ENCODE measurements around the gene COL4A4.

The COL4A4 gene

DNA sequence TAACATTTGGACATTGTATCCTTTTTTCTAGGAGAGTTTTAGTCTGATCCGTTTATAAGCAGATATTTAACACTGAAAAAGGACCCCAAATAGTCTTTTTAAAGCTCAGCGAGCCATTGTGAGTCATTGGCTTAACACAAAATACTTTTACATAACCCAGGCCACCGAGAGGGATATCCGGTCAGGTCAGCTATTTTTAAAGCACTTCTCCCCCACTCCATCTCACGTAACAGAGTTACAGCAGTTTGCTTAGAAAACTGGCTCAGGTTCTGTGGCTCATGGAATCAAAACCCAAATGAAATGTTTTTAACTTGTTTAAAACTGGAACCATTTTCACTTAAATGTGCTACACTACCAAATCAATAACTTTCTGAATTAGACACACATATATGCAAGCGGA is 24.3 kb upstream of the COL4A4 start:
- TF ChIP-seq, protein P1, sequence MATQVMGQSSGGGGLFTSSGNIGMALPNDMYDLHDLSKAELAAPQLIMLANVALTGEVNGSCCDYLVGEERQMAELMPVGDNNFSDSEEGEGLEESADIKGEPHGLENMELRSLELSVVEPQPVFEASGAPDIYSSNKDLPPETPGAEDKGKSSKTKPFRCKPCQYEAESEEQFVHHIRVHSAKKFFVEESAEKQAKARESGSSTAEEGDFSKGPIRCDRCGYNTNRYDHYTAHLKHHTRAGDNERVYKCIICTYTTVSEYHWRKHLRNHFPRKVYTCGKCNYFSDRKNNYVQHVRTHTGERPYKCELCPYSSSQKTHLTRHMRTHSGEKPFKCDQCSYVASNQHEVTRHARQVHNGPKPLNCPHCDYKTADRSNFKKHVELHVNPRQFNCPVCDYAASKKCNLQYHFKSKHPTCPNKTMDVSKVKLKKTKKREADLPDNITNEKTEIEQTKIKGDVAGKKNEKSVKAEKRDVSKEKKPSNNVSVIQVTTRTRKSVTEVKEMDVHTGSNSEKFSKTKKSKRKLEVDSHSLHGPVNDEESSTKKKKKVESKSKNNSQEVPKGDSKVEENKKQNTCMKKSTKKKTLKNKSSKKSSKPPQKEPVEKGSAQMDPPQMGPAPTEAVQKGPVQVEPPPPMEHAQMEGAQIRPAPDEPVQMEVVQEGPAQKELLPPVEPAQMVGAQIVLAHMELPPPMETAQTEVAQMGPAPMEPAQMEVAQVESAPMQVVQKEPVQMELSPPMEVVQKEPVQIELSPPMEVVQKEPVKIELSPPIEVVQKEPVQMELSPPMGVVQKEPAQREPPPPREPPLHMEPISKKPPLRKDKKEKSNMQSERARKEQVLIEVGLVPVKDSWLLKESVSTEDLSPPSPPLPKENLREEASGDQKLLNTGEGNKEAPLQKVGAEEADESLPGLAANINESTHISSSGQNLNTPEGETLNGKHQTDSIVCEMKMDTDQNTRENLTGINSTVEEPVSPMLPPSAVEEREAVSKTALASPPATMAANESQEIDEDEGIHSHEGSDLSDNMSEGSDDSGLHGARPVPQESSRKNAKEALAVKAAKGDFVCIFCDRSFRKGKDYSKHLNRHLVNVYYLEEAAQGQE (IDR thresholded peaks at IDR 0.05; ENCODE audit: insufficient read depth in 1 of 2, low read depth in 2 of 2, low read length in 2 of 2), result no peak
- no peak for TF ChIP-seq TAF1 (IDR thresholded peaks at IDR 0.05; ENCODE audit: borderline replicate concordance, insufficient read depth, low read length)
- no peak for TF ChIP-seq FOXP2 (optimal IDR thresholded peaks at IDR 0.05; ENCODE audit: borderline replicate concordance, extremely low read depth, extremely low read length, insufficient read depth)
- TF ChIP-seq POLR2AphosphoS5 (IDR thresholded peaks at IDR 0.05; ENCODE audit: low read depth, low read length), result no peak
- no peak for TF ChIP-seq SIN3A (IDR thresholded peaks at IDR 0.05; ENCODE audit: borderline replicate concordance, insufficient read depth, low read length)

DNA sequence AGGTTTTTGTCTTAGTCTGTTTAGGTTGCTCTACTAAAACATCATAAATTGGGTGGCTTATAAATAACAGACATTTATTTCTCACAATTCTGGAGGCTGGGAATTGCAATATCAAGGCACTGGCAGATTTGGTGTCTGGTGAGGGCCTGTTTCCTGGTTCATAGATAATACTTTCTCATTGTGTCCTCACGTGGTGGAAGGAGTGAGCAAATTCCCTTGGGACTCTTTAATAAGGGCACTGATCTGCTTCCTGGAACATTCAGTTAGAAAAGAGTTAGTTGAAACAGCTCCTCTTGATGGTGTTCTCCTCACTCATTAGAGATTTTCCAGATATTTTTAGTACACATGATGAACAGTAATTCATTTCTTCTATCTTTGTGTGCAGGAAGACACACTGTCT is 22.7 kb upstream of the COL4A4 start:
- TF ChIP-seq, protein P1 (IDR thresholded peaks at IDR 0.05; ENCODE audit: insufficient read depth in 1 of 2, low read depth in 2 of 2, low read length in 2 of 2), result no peak
- TF ChIP-seq POLR2AphosphoS5 (IDR thresholded peaks at IDR 0.05; ENCODE audit: low read depth, low read length), result no peak

DNA sequence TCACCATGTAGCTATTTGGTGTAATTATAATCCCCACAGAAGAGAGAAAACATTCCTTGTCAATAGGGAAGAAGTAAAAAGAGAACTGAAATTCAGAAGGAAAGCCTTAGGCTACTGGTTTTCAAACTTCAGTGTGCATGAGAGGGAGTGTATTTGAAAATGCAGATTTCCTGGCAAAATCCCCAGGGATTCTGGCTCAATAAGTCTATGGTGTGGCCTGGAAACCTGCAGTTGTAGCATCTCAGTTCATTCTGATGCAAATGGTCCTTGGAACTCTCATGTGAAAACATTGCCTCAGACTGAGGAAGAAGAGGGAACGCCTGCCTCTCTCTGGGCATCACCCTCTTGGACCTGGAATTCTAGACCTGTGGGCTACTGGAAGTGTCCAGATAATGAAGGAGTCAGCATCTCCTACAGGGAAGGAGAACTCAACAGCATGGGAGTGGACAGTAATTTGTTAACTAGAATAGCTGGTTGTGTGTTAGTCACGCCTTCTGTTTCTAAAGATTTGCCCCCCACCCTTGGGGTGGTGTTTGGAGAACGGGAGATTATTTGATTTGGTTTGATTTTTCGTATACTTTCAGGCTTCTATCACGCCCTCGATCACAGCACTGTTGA is 21.7 kb upstream of the COL4A4 start:
- TF ChIP-seq FOXP2 (optimal IDR thresholded peaks at IDR 0.05; ENCODE audit: borderline replicate concordance, extremely low read depth, extremely low read length, insufficient read depth) (no peak), SIN3A (IDR thresholded peaks at IDR 0.05; ENCODE audit: borderline replicate concordance, insufficient read depth, low read length) (no peak), TAF1 (IDR thresholded peaks at IDR 0.05; ENCODE audit: borderline replicate concordance, insufficient read depth, low read length) (no peak), POLR2AphosphoS5 (IDR thresholded peaks at IDR 0.05; ENCODE audit: low read depth, low read length) (no peak)
- TF ChIP-seq, protein P1 (IDR thresholded peaks at IDR 0.05; ENCODE audit: insufficient read depth in 1 of 2, low read depth in 2 of 2, low read length in 2 of 2), result no peak

DNA sequence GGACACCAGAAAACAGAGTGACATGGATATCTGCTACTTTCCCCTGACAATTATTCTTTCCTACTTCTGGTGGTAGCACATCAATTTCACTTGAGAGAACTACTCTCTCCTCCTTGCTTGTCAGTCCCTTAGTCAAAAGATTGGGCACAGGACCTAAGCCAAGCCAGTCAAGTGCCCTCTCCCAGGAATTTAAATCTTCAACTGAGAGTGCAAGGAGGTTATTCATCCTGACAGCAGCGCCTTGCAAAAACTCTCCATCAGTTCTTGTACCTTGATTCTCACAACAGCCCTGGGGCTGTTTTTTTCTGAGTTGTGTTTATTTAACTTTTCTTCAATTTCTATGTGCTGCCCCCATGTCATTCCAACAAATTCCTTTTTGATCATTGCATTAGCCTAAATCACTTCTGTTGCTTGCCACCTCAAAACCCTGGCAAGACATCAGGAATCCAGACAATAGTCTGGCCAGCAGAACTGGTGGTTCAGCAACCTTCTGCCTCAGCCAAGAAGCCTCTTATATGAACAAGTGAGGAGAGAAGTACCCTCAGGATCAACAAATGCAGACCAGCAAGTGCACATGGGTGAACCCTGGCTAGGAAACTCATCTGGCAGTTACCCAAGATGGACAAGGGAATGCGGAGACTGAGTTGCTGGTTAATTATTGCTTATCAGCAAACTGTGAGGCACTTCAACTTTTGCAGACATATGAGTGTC is 19.8 kb upstream of the COL4A4 start:
- TF ChIP-seq, protein P1 (IDR thresholded peaks at IDR 0.05; ENCODE audit: insufficient read depth in 1 of 2, low read depth in 2 of 2, low read length in 2 of 2), result no peak
- TF ChIP-seq SIN3A (IDR thresholded peaks at IDR 0.05; ENCODE audit: borderline replicate concordance, insufficient read depth, low read length), result no peak
- TF ChIP-seq TAF1 (IDR thresholded peaks at IDR 0.05; ENCODE audit: borderline replicate concordance, insufficient read depth, low read length), result no peak
- no peak for TF ChIP-seq POLR2AphosphoS5 (IDR thresholded peaks at IDR 0.05; ENCODE audit: low read depth, low read length)
- TF ChIP-seq FOXP2 (optimal IDR thresholded peaks at IDR 0.05; ENCODE audit: borderline replicate concordance, extremely low read depth, extremely low read length, insufficient read depth), result no peak
